Mucosa of gallbladder (tissue), 1 donor: ENCODE measurements around the gene CDC73. TPM values are rescaled to one million over a fixed set of nuclear protein-coding genes. Genes with fewer than 3 reads are reported as not detected.
"Not testable (repeated sequence)": the region's sequence is repeated elsewhere in the genome, so short reads cannot be mapped to it uniquely, and the experiment has no call there.

Source experiments
- DNase-seq: peaks from one replicate; pipeline ENCODE4 v3.0.0-alpha.2; 2020; ENCODE audit warnings: low spot score
- total RNA-seq: library from RNA; stranded (reverse); gene quantifications from one replicate; pipeline ENCODE4 v1.2.1, GENCODE V29; 2021
- donor health status: DM: no; HTN: no; CAD: no.

The CDC73 gene
- total RNA-seq, 1 donor from 2014 or later, result 54.6 TPM

DNA sequence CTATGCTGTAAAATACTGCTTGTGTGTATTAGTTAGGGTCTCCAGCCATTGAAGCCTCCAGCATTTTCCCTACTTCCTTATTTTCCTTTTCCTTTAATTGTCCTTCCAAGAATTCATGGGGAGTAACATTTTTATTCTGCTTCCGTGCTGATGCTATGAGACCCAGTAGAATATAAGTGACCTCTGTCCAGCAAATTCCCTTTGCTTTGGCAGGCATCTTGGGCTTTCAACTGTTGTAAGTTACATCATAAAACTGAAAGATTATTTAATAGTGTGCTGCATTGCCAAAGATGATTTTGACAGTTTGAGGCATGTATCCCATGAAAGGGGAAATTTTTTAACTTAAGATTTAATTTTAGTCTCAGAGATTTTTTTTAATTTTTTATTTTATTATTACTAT, 112.7 kb downstream of the CDC73 start:
- no peak for DNase-seq

DNA sequence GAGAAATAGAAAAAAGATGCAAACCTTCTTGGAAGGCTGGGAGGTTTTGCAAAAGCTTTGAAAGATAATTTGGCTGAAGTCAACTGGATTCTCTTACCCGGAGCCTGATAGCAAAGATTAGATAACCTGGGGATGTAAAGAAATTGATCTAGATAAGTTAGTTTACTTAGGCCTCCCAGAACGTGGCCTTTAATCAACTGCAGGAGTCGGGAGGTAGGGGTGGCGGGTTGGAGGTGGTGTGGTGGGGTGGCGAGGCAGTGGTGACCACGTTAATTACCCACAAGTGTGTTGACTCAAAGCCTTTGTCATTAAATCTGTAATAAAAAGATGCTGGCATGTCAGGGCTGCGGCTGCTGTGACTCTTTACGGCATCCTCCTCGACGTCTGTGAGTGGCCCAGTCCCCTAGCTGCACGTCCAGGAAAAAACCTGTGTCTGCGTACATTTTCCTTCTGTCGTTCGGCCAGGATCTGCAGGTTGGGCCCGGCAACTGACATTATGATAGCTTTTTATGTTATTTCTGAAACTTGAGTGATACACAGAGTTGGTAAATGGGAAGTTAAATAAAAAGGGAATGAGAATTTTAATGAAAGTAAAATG, 115.6 kb downstream of the CDC73 start:
- no peak for DNase-seq

DNA sequence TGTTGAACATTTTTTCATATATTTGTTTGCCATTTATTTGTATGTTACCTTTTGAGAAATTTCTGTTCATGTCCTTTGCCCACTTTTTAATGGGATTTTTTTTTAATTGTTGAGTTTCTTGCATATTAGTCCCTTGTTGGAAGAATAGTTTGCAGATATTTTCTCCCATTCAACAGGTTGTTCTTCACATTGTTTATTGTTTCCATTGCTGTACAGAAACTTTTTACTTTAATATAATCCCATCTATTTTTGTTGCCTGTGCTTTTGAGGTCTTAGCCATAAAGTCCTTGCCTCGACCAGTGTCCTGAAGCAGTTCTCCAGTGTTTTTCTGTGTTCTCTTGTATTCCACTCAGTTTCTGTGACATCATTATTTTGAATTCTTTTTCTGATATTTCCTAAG, 118.8 kb downstream of the CDC73 start:
- DNase-seq, result no peak

DNA sequence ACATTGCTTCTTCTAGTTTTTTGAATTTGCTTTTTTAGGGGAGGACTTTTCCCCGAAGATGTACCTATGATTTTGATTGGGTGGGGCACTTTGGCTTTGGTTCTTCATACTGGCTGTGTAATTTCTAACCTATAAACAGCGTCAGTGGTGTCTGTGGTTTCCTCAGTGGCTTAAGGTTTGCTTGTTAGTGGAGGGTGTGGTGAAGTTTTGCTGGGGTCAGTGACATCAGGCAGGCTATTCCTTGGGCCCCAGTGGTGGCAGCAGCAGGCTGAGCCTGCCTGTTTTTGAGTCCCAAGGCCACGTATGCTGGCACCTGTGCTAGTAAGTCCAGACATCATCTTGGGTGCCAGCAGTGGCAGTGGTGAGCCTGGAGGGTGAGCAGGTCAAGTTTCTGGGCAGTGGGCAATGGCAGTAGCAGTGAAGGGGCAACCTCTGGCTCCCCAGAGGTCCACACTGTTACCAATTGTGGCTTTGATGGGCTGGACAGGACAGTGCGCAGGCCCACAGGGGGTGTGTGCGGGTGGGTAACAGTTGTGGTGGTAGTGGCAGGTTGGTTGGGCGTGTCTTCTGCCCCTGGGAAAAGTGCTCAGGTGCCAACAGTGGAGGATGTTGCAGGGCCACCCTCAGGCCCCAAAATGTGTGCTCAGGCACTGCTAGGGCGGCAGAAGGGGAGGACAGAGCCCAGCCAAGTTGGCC, 119.4 kb downstream of the CDC73 start:
- DNase-seq, result no peak

DNA sequence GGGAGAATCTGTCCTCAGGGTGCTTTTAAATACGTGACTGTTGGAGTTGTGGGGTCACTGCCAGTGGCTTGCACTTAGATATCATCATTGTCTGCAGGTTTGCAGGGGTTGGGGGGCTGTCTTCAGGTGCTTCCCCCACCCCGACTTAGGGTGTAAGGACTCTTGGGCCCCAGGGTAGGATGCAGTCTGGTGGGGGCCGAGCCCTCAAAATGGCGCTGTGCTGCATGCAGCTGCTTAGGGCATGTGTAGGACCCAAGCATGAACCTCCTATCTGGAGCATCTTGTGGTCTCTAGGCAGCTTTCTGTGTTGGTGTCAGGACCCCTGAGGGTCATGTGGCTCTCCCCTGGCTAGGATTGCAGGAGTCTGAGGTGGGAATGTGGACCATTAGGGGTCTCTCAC, 120.2 kb downstream of the CDC73 start:
- no peak for DNase-seq

DNA sequence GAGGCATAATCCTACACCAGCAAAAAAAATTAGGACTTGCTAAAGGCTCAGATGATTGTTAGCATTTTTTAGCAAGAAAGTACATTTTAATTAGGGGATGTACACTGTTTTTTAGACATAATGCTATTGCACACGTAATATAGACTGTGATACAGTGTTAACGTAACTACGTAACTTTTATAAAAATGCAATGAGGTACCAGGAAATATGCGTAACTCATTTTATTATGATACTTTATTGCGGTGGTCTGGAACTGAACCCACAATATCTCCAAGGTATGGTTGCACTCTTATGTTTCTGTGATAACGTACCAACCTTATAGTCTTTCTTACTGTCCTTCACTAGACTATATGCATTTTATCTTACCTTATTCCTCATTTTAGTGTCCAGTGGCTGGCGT, 127.4 kb downstream of the CDC73 start:
- no peak for DNase-seq

DNA sequence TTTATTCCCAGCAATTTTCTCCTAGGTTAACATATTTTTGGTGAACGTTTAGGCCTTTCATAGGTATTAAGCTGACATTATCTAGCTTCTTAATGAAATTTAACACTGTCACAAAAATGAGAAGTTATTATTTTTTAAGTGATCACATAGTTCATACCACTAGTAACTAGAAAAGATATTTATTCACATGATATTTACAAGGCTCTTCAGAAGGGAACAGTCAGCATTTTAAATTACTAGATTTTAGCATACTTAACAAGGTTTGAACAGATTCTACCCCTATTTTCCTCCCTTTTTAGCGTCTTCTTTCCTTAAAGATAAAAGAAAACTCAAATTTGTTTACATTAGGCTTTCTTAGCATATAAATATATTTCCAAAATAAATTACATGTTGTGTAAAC, 130.1 kb downstream of the CDC73 start:
- DNase-seq, result no peak

DNA sequence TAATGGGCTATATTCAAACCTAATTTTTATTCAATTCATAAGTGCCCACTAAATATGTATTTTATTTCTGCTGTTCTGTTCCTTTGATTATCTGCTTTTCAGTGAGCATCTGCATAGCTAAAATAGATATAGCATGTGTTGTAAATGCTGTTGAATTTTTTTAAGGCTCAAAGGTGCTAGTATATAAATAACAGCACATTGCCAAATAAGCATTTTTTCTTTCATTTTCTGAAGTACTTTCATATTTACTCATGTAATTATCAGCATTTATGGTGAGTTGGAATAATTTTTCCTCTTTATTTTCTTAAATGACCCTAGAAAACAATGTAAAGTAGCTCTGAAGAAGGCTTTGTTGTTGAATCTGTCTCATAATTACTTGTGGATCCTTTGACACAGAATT, 134.2 kb downstream of the CDC73 start:
- no peak for DNase-seq

DNA sequence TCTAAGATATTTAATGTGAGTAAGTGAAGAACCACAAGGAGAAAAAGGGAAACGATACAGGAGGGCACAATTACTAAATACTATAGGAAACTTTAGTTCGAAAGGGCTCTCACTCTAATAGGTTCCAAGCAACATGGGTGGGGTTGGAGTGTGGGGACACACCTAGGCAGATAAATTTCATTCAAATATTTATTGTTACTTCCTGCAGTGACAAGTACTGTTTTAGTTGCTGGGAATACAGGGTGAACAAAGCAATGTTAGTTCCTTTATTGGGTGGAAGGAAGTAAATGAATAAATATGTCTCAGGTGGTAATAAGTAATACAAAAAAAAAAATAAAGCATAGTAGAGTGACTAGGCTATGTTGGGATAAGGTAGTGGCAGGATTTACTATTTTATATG, 137.8 kb downstream of the CDC73 start:
- no peak for DNase-seq

DNA sequence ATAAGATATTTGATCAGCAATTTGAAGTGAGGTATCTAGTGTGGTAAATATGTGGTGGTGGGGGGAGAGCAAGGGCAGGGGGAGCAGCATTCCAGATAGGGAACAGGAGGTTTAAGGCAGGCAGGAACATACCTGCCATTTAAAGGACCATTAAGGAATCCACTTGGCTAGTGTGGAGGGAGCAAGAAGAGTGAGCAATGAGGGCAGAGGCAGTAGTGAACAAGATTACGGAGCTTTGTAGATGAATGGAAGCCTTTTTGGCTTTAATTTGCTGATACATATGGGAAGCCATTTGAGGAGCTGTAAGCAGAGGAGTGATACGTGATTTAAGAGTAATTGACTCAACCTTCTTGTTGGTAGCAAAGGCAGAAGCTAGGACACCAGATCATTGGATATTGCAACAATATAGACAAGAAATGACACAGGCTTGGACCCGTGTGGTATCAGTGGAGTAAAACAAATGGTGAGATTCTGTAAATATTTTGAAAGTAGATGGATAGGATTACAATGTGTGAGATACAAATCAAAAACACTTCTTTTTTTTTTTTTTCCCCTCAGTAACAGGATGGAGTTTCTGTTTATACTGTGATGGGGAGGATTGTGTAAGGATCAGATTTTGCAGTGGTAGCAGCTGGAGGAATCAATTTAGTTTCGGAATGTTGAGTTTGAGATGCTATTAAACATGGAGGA, 138.4 kb downstream of the CDC73 start:
- no peak for DNase-seq

DNA sequence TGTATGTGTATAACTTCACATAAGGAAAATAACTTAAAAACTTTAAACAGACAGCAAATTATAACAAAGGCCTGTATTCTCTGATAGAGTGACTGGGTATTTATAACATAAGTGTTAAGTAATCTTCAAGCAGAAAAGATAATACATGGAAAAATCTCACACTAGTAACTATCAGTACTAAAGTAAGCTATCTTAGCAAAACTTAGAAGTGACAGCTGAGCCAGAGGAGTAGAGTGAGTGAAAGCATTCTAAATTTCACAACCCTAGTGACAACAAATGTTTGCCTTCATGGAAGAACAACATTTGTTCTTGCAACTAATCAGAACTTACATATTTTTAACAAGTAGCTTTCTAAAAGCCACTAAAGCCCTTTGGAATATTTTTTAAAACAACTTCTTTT, 139.1 kb downstream of the CDC73 start:
- DNase-seq, result no peak

DNA sequence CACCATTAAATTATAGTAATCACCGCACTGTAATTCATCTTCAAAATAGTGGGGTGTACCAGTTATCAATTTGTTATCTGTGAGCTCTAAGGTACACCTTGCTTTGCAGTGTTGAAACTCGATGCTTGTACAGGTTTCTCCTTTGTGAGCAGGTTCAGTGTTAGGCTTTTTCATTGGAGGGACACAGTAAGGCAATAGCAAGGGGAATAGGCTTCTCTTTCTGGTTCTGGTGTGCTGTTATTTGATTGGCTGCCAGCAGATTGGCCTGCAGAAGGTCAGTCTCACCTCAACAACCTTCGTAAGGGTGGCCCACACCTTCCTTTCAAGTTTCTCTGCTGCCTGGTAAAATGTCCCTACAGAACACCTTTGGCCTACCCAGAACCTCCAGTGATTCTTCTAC, 140.8 kb downstream of the CDC73 start:
- no peak for DNase-seq

DNA sequence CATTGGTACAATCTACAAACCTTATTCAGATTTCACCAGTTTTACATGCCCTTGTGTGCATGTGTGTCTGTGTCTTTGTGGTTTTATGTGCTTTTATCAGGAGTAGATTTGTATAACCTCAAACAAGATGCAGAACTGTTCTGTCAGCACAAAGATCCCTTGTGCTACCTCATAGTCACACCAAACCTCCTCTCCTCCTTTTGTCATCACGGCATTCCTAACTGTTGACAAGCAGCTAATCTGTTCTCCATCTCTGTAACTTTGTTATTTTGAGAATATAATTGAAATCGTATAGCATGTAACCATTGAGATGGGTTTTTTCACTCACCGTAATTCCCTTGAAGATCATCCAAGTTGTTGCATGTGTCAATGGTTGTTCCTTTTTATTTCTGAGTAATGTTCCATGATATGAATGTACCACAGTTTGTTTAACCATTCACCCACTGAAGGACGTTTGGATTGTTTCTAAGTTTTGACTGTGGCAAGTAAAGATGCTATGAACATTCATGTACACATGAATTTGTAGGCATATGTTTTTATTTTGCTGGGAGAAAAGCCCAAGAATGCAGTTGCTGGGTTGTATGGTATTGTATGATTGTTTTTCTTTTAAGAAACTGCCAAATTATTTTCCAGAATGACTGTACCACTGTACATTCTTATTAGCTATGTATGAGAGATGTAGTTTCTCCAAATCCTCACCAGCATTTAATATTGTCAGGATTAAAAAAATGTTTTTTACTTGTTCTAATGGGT, 142.7 kb downstream of the CDC73 start:
- no peak for DNase-seq

DNA sequence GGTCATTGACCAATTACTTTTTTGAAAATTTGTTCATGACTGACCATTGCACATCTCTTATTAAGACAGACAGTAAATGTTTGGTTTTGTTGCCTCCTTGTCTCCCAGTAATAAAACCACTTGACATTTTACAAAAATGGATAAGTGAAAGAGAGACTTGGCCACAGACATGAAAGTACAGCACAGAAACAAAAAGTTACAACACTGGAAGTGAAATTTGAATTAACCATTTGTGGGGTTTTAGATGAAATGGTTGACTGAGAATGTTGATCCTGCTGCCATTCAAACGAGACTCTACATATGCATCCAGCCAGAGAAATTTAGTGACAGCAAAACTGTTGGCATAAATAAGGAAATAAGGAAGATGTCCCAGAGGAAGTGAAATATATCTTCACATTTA, 143.9 kb downstream of the CDC73 start:
- DNase-seq, result no peak

DNA sequence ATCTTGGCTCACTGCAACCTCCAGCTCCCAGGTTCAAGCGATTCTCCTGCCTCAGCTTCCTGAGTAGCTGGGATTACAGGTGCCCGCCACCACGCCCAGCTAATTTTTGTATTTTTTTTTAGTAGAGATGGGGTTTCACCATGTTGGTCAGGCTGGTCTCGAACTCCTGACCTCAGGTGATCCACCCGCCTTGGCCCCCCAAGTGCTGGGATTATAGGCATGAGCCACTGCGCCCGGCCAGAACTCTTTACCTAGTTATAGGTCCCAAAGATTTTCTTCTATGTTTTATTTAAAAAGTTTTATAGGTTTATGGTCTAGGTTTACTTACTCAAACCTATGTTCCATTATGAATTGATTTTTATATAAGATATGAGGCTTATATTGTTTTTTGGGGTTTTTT, 145.0 kb downstream of the CDC73 start:
- not testable (repeated sequence) for DNase-seq

DNA sequence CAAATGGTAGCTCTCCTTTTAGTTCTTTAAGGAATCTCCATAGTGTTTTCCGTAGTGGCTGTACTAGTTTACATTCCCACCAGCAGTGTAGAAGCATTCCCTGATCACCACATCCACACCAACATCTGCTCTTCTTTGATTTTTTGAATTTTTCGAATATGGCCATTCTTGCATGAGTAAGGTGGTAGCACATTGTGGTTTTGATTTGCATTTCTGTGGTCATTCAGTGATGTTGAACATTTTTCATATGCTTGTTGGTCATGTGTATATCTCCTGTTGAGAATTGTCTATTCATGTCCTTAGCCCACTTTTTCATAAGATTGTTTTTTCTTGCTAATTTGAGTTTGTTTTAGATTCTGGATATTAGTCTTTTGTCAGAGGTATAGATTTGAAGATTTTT, 149.2 kb downstream of the CDC73 start:
- DNase-seq, result no peak

DNA sequence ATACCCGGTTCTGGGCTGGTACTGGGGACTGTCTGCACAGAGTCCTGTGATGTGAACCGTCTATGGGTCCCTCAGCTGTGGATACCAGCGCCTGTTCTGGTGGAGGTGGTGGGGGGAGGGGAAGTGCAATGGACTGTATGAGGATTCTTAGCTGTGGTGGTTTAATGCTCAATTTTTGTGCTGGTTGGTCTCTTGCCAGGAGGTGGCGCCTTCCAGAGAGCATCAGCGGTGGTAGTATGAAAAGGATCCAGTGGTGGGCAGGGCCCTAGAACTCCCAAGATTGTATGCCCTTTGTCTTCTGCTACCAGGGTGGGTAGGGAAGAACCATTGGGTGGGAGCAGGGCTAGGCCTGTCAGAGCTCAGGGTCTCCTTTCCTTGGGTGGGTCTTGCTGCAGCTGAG, 153.9 kb downstream of the CDC73 start:
- DNase-seq, result no peak

DNA sequence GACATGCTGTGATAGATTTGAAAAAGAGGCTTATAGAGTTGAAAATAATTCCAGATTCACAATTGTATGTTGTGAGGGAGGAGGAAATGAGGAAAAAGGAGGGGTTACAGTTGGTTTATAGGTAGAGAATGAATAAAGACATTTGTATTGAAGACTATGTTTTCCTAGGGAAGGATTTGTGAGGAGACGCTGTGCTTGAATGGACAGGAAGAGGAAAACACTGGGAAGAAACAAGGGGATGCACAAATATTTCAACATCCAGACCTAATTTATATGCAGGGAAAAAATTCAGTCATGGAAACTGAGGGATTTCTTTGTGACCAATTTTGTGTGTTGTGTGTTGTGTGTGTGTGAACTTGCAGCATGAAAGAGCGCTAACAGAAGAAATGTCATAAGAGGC, 157.1 kb downstream of the CDC73 start:
- DNase-seq, result no peak

DNA sequence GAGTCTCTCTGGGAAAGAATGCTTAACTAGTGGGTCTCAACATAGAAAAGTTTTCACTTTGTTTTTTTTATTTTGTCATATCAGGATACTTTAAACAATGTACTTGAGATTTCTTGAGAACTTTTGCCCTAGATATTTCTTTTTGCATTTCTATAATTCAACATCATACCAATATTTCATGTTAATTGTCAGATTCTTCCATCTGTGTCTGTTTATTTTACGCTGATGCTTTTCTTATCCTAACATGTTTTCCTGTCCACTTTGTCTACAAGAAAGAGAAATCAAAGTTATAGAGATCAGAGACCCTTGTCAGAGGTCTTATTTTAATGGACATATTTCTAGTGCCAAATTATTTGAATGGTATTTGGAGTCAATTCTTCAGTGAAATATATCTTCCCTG, 160.1 kb downstream of the CDC73 start:
- no peak for DNase-seq

DNA sequence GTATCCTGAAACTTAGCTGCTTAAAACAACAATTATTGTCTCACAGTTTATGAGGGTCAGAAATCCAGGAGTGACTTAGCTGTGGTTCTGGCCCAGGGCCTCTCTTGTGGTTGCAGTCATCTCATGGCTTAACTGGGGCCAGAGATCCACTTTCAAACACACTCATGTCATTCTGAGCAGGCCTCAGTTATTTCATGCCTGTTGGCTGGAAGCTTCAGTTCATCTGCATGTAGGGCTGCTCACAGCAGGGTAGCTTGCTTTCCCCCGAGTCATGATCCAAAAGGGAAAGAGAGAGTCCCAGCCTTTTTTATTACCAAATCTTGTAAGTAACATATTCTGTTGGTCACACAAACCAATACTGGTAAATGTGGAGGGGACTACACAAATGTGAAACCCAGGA, 161.2 kb downstream of the CDC73 start:
- no peak for DNase-seq

DNA sequence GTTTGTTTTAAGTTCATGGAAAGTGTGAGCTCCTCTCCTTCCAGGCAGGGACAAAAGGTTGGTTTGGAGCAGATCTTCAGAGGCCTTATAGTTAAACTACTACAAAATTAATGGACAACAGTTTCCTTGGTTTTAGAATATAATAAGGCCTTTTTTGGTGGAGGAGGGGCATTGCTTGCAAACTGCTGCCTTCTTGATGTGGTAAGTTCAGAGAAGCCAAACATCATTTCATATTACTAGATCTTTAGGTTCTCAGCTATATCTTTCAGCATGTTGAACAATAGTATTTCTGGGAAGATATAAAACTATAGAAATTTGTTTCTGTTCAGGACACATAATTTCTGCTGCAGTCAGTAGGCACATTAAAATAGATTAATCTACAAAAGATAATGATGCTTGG, 162.4 kb downstream of the CDC73 start:
- no peak for DNase-seq

DNA sequence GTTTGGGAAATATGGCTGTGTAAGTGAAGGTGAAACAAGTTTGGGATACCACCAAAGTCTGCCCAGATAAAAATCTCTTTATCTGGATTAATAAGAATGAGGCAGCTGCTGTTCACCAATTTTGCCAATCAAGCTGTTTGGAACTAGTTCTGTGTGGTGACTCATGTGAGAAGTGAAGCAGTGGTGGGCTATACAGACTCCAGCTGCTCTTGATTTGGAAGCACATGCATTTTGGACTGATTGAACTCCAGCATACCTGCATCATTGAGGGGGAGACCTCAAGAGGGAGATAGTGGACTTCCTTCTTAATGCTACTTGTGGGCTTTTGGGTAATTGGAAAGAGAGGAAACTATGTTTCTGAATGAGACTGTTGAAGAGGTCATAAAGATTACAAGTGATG, 163.8 kb downstream of the CDC73 start:
- no peak for DNase-seq
